ENCODE measurements around the gene RPUSD1.

The RPUSD1 gene

DNA sequence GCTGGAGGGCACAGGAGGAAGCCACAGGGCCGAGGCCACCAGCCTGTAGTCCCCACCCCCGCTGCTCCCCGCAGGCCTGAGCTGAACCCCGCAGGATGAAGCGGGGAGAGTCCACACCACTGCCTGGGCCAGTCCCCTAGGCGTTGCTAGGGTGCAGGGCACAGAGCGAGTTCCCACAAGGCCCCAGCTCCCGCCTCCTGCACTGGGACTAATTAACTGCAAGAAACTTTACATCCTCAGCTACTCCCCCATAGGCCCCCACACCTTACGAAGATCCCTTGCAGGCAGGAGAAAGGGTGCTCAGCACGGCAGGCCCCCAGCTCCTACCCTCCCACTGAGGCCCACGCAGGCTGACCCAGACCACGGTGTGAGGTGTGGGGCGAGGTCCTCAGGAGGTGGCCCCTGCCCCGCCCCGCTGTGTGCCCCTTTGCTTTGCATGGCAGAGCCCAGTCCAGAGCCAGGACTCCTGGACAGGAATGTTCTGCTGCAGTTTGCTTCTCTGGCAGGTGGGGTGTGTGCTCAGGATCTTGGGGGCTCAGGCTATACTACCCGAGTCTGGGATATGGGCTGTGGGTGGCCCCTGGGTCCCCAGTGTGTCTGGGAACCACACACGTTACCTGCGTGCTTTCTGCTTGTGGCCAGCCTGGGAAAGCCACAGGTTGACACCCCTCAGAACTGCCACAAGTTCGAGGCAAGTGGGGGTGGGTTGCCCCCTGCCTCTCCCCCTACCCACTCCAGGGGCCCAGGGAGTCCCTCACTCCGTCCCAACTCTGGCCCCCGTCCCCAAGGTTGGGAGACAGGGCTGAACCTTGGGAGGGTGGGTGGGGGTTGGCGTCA is 11.1 kb upstream of the RPUSD1 start:
- no peak for DNase-seq (ENCODE audit: low read depth)

DNA sequence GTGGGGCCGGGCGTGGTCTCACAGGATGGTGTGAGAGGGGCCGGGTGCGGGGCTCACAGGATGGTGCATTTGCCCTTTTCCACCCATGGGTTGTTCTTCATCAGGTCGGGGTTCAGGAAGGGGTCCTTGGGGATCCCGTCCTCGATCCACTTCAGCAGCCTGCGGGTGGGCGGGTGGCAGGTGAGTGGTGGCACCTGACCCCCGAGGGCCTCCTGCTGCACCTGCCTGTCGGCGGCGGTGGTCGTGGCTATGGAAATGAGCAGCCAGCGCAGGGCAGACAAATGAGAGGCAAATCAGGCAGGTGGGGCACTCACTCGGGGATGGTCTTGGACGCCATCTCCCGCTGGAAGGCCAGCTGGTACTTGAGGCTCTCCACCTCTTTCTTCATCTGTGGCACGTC is 10.5 kb upstream of the RPUSD1 start:
- no peak for DNase-seq (ENCODE audit: low read depth)

DNA sequence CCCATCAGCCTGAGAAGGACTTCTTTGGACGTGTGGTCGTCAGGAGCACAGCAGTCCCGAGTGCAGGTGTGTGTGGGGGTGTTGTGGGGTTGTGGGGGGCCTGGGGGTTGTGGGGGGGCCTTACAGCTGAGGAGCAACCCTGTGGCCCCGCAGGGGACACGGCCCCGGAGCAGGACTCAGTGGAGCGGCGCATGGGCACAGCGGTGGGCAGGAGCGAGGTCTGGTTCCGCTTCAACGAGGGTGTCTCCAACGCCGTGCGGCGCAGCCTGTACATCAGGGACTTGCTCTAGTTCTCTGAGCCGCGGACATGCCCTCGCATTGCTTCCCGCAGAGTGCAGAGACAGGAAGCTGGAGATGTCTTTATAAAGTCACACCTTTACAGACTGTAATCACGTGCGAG is 9.5 kb upstream of the RPUSD1 start:
- DNase-seq (ENCODE audit: low read depth): no peak

DNA sequence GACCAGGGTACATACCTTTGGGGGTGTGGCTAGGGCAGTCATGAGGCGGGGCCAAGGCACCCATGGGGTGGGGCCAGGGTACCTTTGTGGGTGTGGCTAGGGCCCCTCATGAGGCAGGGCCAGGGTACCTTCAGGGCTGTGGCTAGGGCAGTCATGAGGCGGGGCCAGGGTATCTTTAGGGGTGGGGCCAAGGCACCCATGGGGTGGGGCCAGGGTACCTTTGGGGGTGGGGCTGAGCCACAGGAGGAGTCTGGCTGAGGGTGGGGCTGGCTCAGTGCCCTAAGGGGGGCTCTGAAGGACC is 8.9 kb upstream of the RPUSD1 start:
- DNase-seq (ENCODE audit: low read depth): no peak

DNA sequence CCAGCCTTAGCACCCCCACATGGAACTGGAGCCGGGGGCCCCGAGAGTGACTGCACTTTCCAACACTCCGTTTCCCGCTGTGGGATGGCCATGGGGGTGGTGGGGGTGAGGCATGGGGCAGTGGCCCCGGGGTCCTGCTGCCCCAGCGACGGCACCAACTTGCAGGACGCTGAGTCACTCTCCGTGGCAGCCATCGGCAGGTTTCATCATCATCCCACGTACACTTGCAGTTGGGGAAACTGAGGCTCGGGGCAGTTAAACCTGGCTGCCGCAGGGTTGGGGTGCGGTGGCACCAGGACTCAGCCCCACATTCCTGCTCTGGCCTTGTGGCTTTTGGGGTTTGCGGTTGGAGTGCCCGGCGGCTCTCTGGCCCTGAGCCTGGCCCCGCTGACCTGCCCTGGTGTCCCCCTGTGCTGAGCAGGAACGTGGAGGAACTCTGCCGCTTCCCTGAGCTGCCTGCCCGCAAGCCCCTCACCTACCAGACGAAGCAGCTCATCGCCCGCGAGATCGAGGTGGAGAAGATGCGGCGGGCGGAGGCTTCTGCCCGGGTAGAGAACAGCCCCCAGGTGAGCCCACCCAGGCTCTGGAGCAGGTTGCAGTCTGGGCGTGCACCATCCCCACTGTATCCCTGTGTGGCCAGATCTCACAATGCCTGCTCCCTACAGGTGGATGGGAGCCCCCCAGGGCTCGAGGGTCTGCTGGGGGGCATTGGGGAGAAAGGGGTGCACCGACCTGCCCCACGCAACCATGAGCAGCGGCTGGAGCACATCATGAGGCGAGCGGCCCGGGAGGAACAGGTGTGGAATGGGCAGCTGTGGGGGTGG is 8.3 kb upstream of the RPUSD1 start:
- no peak for DNase-seq (ENCODE audit: low read depth)

DNA sequence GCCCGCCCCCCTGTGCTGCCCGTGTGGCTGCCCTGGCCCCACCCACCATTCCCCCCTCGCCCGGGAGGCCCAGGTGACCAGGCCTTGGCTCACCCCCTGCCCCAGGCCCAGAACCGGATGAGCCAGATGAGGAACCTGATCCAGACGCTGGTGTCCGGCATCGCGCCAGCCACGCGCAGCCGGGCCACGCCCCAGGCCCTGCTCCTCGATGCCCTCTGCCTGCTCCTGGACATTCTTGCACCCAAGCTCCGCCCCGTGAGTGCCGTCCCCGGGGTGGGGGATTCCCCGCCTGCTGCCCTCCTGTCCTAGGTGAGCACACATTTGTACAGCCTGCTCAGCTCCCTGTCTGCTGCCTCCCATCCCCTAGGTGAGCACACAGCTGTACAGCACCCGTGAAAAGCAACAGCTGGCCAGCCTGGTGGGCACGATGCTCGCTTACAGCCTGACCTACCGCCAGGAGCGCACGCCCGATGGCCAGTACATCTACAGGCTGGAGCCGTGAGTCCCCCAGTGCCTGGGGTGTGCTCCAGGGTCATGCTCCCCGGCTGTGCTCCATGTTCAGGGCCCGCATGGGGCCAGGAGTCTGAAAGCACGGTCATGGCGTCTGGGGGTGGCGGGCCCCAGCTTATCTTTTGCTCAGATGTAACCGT is 7.5 kb upstream of the RPUSD1 start:
- no peak for DNase-seq (ENCODE audit: low read depth)

DNA sequence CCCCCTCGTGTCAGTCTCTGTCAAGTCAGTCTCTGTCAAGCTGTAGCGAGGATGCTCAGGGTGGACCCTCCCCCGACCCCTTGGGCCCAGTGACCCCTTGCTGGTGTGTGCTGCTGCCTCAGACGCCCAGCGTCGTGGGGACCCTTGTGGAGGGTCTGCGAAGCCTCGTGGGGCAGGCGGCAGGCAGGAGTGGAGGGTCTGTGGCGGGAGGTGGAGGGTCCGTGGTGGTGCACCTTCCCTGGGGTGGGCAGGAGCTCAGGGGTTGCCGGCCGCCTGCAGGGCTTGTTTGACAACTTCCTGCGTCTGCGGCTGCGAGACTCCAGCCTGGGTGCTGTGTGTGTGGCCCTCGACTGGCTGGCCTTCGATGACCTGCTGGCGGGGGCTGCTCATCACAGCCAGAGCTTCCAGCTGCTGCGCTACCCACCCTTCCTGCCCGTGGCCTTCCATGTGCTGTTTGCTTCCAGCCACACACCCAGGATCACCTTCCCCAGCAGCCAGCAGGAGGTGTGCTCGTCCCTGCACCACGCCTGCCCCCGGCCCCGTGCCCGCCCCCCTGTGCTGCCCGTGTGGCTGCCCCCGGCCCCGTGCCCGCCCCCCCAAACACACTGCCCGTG is 6.8 kb upstream of the RPUSD1 start:
- DNase-seq (ENCODE audit: low read depth): no peak

DNA sequence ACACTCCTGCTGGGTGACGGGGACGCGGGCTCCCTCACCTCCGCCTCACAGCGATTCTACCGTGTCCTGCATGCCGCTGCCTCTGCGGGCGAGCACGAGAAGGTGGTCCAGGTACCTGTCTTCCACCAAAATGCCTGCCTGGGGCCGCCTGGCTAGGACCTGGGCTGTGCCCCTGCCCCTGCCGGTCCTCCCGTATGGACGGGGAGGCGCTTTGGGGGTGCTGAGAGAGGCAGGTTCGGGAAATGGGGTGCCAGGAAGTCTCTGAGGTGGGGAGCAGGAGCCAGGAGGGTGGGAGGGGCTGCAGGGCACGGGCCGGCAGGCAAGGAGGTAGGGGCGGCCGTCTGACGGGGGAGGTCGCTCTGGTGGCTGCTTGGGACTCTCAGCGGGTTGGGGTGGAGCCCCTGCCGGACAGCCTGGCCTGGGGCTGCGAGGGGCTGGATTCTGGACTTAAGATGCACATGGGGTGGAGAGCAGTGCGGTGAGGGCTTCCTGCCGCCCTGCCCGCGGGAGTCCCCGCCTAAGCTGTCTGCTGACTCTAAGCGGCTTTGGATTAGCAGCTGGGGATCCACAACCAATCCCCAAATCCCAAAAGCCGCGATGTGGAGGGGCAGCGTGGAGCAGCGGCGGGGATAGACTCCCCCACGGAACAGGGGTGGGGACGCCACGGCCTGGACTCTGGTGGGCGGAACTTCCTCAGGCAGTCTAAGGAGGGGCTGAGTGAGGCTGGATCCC is 6.1 kb upstream of the RPUSD1 start:
- no peak for DNase-seq (ENCODE audit: low read depth)

DNA sequence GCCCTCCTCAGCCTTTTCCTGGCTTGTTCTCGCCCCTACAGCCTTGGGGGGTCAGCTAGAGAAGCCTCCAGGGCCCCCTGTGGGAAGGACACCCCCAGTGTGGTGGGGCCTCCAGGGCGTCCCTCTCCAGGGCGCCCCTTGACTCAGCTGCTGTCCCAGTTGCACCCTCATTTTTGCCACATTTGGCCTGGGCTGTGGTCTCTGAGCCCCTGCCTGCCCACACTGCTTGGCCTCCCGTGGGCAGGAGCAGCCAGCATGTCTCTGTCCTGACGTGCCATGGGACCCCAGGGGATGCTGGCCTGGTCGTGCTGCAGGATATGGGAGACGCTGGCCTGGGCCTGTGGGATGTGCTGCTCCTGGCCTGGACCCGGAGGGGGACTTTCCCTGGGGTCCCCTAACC is 5.2 kb upstream of the RPUSD1 start:
- DNase-seq (ENCODE audit: low read depth): no peak

DNA sequence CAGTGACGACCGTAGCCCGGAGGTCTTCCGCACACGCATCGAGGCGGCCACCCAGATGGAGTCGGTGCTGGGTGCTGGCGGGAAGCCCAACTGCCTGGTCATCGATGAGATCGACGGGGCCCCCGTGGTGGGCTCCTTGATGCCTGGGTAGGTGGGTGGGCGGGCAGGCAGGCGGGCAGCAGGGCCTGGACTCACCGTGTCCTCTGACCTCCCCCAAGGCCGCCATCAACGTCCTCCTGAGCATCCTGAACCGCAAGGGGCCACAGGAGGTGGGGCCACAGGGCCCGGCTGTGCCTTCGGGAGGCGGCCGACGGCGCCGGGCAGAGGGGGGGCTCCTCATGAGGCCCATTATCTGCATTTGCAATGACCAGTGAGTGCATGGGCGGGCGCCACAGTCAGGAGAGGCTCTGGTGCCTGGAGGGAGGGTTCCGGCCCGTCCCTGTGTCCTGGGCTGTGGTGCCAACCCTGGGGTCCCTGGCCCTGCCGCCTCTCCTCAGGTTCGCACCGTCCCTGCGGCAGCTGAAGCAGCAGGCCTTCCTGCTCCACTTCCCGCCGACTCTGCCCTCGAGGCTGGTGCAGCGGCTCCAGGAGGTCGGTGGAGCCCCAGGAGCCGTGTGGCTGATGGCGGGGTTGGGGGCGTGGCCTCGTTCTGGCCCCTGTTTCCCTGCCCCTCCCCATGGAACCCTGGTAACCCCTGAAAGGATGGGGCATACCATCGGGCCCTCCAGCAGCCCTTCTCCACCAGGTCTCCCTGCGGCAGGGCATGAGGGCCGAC is 4.2 kb upstream of the RPUSD1 start:
- no peak for DNase-seq (ENCODE audit: low read depth)

DNA sequence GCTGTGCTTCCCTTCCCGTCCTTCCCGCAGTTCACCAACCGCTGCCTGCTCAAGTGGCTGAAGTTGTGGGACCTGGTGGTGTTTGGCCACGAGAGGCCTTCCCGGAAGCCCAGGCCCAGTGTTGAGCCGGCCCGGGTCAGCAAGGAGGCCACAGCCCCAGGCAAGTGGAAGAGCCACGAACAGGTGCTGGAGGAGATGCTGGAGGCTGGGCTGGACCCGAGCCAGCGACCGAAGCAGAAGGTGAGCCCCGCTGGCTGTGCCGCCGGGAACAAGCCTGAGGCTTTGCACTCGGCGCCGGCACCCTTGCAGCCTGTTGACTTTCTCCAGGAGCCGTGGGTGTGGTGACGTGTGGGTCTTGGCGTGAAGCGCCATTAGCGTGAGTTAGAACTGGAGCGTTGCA is 3.0 kb upstream of the RPUSD1 start:
- DNase-seq (ENCODE audit: low read depth): no peak

DNA sequence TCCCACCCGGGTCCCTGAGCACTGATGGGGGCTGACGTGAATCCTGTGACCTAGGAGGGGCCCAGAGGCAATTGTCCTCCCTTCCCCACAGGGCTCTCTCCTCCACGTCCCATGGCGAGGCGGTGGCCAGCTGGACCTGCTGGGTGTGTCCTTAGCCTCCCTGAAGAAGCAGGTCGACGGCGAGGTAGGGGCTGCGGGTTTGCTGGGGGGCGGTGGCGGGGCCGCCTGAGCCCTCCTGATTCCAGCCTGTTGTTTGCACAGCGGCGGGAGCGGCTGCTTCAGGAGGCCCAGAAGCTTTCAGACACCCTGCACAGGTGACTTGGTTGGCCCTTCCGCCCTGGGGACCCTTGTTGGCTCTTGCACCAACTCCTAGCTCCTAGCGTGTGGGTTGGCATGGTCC is 1.9 kb upstream of the RPUSD1 start:
- no peak for DNase-seq (ENCODE audit: low read depth)

DNA sequence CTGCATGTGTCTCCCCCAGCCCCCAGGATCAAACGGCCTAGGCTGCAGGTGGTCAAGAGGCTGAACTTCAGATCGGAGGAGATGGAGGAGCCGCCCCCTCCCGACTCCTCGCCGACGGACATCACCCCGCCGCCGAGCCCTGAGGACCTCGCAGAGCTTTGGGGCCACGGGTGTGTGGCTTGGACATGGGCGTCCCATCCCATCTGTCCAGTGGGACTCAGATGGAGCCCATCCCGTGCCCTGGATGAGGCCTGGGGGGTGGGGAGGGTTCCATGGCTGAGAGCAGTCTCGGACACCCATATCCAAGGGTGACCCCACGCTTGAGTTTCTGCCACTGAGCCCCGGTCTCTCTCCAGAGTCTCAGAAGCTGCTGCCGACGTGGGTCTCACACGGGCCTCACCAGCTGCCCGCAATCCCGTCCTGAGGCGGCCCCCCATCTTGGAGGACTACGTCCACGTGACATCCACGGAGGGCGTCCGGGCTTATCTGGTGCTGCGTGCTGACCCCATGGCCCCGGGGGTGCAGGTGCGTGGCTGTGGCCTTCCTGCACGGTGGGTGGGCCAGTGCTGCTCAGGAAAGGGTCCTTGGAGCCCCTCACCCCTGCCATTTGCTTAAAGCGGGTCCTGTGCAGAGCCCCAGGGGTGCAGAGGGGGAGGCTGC is 1.1 kb upstream of the RPUSD1 start:
- DNase-seq (ENCODE audit: low read depth): no peak

DNA sequence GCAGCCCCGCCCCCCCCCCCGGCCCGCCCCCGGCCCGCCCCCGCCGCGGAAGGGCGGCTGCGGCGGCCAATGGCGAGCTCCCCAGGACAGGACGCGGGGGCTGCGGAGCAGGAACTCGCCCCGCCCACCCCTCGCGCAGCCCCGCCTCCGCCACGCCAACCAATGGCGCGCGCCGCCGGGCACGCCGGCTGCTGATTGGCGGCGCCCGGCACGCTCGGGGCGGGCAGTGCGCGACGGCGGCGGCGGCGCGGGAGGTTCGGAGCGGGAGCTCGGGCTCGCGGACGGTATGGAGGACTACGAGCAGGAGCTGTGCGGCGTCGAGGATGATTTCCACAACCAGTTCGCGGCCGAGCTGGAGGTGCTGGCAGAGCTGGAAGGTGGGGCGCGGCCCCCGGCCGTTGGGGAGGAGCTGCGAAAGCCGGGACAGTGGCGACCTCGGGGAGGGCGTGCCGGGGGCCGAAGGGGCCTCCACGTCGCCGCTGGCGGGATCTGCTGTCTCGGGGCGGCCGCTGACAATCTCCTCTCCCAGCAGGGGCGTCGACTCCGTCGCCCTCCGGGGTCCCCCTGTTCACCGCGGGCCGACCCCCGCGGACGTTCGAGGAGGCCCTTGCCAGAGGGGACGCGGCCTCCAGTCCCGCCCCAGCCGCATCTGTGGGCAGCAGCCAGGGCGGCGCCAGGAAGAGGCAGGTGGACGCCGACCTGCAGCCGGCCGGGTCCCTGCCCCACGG is 382 bp upstream of the RPUSD1 start, which contains the start of gene CHTF18:
Gene CHTF18 (plus strand): TSS at position 222 of the 728 bp plus-strand sequence. CDS start 65 bp downstream, at position 287.
- DNase-seq (ENCODE audit: low read depth): peak; percentile 81

DNA sequence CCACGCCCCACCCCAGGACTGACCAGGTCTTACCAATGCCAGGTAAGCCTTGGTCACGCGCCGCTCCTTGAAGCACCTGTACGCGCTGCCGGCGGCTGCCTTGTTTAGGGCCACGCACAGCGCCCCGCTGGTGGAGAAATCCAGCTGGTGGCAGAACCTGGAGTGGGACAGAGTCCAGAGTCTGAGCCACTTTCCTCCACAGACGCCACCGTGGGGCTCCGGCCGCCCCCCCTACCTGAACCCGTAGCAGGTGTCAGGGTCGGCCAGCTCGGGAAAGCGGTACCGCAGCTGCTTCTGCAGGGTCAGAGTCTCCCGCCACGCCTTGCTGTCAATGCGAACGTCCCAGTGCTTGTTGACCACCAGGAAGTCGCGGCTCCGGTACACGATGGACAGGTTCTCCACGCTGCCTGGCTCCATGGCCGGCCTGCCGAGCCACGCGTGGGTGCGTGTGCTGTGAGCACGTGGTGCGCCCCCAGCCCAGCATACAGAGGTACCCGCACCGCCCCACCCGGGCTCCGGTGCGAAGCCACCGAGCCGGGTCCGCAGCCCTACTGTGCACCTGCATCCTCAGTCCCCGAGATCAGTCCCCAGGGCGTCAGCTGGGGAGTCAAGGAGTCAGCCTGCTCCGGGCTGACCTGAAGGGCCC is 737 bp downstream of the RPUSD1 start:
- DNase-seq (ENCODE audit: low read depth): no peak

DNA sequence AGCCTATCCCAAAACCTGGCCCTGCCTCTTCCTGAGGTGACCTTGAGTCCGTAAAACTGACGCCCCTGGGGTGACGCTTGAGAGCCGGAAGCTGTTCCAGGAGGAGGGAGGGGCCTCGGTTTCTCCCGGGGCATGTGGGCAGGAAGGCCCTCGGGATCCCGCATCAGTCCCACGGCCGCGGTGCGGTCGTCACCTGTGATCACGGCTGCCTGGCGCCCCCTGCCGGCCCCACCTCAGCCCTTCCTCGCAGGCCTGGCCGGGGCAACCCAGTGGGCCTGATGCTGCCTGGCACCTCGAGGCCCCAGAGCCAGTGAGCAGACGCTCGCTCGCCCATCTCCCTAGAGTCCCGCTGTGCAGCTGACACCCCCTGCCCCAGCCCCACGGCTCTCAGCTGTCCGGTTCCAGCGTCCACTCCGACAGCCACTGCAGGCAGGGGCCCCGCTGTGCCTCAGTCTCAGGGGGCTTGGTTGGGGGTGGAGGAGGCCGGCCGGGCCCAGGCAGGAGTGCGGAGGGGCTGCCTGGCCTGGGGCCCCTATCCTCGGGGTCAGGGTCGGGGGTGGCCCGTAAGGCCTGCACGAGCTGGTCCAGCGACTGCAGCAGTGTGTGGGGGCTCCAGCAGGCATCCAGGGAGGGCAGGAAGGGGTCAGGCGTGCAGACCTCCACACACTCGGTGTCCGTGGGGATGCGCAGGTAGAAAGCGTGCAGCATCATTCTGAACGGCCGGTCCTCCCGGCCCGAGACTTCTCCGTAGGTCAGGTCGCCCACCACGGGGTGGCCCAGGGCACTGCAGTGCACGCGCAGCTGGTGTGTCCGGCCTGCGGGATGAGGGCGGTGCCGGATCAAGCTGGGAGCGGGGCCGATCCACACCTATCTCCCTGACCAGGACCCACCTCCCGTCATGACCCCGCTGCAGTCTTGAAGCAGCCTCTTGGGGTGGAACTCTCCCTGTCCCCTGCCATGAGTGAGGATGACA is 2.3 kb downstream of the RPUSD1 start:
- peak; percentile 65 for DNase-seq (ENCODE audit: low read depth)

DNA sequence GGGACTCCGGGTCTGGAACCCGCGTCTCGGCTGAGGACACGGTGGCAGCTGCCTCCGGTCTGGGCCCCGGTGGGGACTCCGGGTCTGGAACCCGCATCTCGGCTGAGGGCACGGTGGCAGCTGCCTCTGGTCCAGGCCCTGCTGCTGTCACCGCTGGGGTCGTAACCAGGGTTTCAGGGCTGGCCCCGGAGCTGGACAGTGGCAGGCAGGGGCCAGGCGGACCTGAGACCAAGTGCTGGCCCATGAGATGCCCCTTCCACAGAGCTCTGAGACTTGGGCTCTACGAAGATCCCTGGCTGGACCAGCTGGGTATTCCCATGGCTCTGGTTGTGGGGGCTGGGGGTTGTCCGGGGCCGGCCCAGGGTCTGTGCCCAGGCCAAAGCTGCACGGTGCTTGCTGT is 3.8 kb downstream of the RPUSD1 start:
- DNase-seq (ENCODE audit: low read depth): no peak
